SK-N-SH (cell line): ENCODE results near the gene PRR22.

Source experiments
- EP300 ChIP-seq, 2 experiments: IDR thresholded peaks; 2 replicates each; pipeline versions ENCODE4 v1.4.0 to v1.6.1; 2012; ENCODE audit warnings: borderline replicate concordance in 1 of 2, low read depth in 1 of 2, low read length in 1 of 2
- EZH2phosphoT487 ChIP-seq: fragments of 200-600 bp; sonication (generic); IDR thresholded peaks from 2 replicates; pipeline ENCODE4 v1.6.1; 2017; ENCODE audit warnings: low read depth, mixed run types, mild to moderate bottlenecking, antibody characterized with exemption, moderate library complexity, borderline replicate concordance
- FOXM1 ChIP-seq: IDR thresholded peaks from 2 replicates; pipeline ENCODE4 v1.4.0; 2012; ENCODE audit warnings: low read depth, mild to moderate bottlenecking
- JUND ChIP-seq: IDR thresholded peaks from 2 replicates; pipeline ENCODE4 v1.4.0; 2012
- NRF1 ChIP-seq: IDR thresholded peaks from 2 replicates; pipeline ENCODE4 v1.6.1; 2012; ENCODE audit warnings: low read depth, mild to moderate bottlenecking, low read length
- POLR2AphosphoS5 ChIP-seq: IDR thresholded peaks from 2 replicates; pipeline ENCODE4 v1.6.1; 2012; ENCODE audit warnings: low read depth, low read length
- RXRA ChIP-seq: IDR thresholded peaks from 2 replicates; pipeline ENCODE4 v1.4.0; 2012; ENCODE audit warnings: low read depth, mild to moderate bottlenecking, borderline replicate concordance
- SMC3 ChIP-seq: IDR thresholded peaks from 2 replicates; pipeline ENCODE4 v1.6.1; 2012; ENCODE audit warnings: low read depth, low read length, improper control_type of control experiment
- TAF1 ChIP-seq: IDR thresholded peaks from 2 replicates; pipeline ENCODE4 v1.6.1; 2012; ENCODE audit warnings: low read depth, mild to moderate bottlenecking, low read length, moderate library complexity, borderline replicate concordance
- TCF12 ChIP-seq: IDR thresholded peaks from 2 replicates; pipeline ENCODE4 v1.4.0; 2012
- YY1 ChIP-seq: IDR thresholded peaks from 2 replicates; pipeline ENCODE4 v1.4.0; 2012; ENCODE audit warnings: low read depth, mild to moderate bottlenecking
- TF ChIP-seq, protein P1 (sequence below): IDR thresholded peaks from 2 replicates; pipeline ENCODE4 v1.4.0; 2012; ENCODE audit warnings: low read depth
- TF ChIP-seq, protein P2 (sequence below): fragments of 200-600 bp; sonication (generic); IDR thresholded peaks from 2 replicates; pipeline ENCODE4 v1.6.1; 2017; ENCODE audit warnings: antibody characterized with exemption, mild to moderate bottlenecking, moderate library complexity
- TF ChIP-seq, protein P3 (sequence below): IDR thresholded peaks from 2 replicates; pipeline ENCODE4 v1.6.1; 2012; ENCODE audit warnings: mild to moderate bottlenecking, low read depth, low read length, moderate library complexity

DNA sequence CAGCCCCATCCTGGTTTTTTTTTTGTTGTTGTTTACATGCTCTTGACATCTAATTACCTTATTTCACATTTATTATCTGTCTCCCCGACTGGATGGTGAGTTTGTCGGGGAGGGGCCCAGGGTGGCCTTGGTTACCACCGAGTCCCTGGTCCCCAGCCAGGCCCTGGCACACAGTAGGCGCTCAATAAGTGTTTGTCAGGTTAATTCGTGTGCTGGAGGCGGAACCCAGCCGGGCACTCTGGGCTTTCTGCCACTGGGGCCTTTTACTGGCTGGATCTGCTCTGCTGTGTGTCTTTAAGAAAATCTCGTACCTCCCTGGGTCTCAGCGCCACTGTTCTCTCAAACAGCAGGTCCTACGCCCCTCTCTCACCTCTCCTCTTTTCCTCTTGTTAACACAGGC is 24.9 kb upstream of the PRR22 start:
- TF ChIP-seq FOXM1, result no peak
- TF ChIP-seq, protein P1, sequence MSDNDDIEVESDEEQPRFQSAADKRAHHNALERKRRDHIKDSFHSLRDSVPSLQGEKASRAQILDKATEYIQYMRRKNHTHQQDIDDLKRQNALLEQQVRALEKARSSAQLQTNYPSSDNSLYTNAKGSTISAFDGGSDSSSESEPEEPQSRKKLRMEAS, result no peak
- TF ChIP-seq NRF1, result no peak
- TF ChIP-seq, protein P2, sequence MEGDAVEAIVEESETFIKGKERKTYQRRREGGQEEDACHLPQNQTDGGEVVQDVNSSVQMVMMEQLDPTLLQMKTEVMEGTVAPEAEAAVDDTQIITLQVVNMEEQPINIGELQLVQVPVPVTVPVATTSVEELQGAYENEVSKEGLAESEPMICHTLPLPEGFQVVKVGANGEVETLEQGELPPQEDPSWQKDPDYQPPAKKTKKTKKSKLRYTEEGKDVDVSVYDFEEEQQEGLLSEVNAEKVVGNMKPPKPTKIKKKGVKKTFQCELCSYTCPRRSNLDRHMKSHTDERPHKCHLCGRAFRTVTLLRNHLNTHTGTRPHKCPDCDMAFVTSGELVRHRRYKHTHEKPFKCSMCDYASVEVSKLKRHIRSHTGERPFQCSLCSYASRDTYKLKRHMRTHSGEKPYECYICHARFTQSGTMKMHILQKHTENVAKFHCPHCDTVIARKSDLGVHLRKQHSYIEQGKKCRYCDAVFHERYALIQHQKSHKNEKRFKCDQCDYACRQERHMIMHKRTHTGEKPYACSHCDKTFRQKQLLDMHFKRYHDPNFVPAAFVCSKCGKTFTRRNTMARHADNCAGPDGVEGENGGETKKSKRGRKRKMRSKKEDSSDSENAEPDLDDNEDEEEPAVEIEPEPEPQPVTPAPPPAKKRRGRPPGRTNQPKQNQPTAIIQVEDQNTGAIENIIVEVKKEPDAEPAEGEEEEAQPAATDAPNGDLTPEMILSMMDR, result no peak
- no peak for TF ChIP-seq TAF1
- TF ChIP-seq POLR2AphosphoS5, result no peak
- TF ChIP-seq JUND, result no peak
- TF ChIP-seq, protein P3, sequence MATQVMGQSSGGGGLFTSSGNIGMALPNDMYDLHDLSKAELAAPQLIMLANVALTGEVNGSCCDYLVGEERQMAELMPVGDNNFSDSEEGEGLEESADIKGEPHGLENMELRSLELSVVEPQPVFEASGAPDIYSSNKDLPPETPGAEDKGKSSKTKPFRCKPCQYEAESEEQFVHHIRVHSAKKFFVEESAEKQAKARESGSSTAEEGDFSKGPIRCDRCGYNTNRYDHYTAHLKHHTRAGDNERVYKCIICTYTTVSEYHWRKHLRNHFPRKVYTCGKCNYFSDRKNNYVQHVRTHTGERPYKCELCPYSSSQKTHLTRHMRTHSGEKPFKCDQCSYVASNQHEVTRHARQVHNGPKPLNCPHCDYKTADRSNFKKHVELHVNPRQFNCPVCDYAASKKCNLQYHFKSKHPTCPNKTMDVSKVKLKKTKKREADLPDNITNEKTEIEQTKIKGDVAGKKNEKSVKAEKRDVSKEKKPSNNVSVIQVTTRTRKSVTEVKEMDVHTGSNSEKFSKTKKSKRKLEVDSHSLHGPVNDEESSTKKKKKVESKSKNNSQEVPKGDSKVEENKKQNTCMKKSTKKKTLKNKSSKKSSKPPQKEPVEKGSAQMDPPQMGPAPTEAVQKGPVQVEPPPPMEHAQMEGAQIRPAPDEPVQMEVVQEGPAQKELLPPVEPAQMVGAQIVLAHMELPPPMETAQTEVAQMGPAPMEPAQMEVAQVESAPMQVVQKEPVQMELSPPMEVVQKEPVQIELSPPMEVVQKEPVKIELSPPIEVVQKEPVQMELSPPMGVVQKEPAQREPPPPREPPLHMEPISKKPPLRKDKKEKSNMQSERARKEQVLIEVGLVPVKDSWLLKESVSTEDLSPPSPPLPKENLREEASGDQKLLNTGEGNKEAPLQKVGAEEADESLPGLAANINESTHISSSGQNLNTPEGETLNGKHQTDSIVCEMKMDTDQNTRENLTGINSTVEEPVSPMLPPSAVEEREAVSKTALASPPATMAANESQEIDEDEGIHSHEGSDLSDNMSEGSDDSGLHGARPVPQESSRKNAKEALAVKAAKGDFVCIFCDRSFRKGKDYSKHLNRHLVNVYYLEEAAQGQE, result no peak
- no peak for TF ChIP-seq TCF12
- no peak for TF ChIP-seq EP300 (IDR thresholded peaks at IDR 0.05; ENCODE audit: borderline replicate concordance in 1 of 2, low read depth in 1 of 2, low read length in 1 of 2)
- TF ChIP-seq RXRA, result no peak
- TF ChIP-seq SMC3, result no peak
- no peak for TF ChIP-seq YY1
- TF ChIP-seq EZH2phosphoT487, result no peak
